ENCODE data around the gene S100A7. TPM values are rescaled to one million over a fixed set of nuclear protein-coding genes. Genes with fewer than 3 reads are reported as not detected.

The S100A7 gene
- total and polyA plus RNA-seq, 9 of the 15 experiments (the other 6 are each of a cell fraction or from before 2014, with no cell fraction given) = not detected

DNA sequence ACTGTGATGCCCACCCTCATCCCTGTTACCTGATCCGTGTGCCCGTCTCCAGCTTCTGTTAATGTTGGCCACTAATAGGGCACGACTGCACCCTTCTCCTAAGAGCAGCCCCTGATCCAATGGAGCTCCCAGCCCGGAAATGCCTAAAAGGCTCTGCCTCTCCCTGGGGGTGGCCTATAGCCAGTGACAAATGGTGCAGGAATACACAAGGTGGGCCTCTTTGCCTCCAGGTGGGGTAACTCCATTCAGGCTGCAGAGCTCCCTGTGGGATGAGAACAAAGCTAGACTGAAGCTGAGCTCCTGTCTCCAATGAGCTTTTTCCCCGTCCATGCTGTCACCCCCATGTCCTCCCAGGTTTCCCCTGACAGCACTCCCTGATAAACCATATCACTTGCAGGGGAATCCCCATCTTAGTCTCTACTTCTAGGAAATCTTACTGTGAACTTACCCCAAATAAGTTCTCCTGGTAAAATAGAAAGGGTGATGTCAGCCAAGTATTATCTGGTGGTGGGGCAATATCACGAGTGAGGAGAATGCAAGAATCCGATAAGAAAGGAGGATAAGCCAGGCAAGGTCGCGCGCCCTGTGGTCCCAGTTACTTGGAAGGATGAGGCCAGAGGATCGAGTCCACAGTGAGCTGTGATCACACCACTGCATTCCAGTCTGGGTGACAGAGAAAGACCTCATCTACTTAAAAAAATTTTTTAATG, 25.6 kb downstream of the S100A7 start (continued):
- TF ChIP-seq, protein P1, sequence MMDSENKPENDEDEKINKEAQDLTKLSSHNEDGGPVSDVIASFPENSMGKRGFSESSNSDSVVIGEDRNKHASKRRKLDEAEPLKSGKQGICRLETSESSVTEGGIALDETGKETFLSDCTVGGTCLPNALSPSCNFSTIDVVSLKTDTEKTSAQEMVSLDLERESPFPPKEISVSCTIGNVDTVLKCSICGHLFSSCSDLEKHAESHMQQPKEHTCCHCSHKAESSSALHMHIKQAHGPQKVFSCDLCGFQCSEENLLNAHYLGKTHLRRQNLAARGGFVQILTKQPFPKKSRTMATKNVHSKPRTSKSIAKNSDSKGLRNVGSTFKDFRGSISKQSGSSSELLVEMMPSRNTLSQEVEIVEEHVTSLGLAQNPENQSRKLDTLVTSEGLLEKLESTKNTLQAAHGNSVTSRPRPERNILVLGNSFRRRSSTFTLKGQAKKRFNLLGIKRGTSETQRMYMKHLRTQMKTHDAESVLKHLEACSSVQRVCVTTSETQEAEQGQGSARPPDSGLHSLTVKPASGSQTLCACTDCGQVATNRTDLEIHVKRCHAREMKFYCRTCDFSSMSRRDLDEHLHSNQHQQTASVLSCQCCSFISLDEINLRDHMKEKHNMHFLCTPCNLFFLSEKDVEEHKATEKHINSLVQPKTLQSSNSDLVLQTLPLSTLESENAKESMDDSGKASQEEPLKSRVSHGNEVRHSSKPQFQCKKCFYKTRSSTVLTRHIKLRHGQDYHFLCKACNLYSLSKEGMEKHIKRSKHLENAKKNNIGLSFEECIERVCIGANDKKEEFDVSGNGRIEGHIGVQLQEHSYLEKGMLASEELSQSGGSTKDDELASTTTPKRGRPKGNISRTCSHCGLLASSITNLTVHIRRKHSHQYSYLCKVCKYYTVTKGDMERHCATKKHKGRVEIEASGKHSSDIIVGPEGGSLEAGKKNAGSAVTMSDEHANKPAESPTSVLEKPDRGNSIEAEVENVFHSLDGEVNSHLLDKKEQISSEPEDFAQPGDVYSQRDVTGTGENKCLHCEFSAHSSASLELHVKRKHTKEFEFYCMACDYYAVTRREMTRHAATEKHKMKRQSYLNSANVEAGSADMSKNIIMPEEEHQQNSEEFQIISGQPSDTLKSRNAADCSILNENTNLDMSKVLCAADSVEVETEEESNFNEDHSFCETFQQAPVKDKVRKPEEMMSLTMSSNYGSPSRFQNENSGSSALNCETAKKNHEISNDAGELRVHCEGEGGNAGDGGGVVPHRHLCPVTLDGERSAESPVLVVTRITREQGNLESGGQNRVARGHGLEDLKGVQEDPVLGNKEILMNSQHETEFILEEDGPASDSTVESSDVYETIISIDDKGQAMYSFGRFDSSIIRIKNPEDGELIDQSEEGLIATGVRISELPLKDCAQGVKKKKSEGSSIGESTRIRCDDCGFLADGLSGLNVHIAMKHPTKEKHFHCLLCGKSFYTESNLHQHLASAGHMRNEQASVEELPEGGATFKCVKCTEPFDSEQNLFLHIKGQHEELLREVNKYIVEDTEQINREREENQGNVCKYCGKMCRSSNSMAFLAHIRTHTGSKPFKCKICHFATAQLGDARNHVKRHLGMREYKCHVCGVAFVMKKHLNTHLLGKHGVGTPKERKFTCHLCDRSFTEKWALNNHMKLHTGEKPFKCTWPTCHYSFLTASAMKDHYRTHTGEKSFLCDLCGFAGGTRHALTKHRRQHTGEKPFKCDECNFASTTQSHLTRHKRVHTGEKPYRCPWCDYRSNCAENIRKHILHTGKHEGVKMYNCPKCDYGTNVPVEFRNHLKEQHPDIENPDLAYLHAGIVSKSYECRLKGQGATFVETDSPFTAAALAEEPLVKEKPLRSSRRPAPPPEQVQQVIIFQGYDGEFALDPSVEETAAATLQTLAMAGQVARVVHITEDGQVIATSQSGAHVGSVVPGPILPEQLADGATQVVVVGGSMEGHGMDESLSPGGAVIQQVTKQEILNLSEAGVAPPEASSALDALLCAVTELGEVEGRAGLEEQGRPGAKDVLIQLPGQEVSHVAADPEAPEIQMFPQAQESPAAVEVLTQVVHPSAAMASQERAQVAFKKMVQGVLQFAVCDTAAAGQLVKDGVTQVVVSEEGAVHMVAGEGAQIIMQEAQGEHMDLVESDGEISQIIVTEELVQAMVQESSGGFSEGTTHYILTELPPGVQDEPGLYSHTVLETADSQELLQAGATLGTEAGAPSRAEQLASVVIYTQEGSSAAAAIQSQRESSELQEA (IDR thresholded peaks at IDR 0.05; ENCODE audit: low read depth) = no peak
- TF ChIP-seq SETDB1 (IDR thresholded peaks at IDR 0.05; ENCODE audit: low read length) (no peak), CBX2 (IDR thresholded peaks at IDR 0.05; ENCODE audit: insufficient read depth, low read length, poor library complexity, severe bottlenecking) (no peak), IRF2 (CRISPR knock-in tag; IDR thresholded peaks at IDR 0.05) (no peak), RAD51 (IDR thresholded peaks at IDR 0.05; ENCODE audit: borderline replicate concordance, low read depth) (no peak), ZNF165 (CRISPR knock-in tag; IDR thresholded peaks at IDR 0.05; ENCODE audit: borderline replicate concordance) (no peak), PRMT5 (CRISPR knock-in tag; IDR thresholded peaks at IDR 0.05) (no peak), SREBF2 (CRISPR knock-in tag; IDR thresholded peaks at IDR 0.05) (no peak), SAFB2 (IDR thresholded peaks at IDR 0.05; ENCODE audit: borderline replicate concordance, low read depth, low read length, severe bottlenecking) (no peak), HDAC8 (tag; IDR thresholded peaks at IDR 0.05) (no peak)
- TF ChIP-seq, protein P2, sequence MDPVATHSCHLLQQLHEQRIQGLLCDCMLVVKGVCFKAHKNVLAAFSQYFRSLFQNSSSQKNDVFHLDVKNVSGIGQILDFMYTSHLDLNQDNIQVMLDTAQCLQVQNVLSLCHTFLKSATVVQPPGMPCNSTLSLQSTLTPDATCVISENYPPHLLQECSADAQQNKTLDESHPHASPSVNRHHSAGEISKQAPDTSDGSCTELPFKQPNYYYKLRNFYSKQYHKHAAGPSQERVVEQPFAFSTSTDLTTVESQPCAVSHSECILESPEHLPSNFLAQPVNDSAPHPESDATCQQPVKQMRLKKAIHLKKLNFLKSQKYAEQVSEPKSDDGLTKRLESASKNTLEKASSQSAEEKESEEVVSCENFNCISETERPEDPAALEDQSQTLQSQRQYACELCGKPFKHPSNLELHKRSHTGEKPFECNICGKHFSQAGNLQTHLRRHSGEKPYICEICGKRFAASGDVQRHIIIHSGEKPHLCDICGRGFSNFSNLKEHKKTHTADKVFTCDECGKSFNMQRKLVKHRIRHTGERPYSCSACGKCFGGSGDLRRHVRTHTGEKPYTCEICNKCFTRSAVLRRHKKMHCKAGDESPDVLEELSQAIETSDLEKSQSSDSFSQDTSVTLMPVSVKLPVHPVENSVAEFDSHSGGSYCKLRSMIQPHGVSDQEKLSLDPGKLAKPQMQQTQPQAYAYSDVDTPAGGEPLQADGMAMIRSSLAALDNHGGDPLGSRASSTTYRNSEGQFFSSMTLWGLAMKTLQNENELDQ (CRISPR knock-in tag; IDR thresholded peaks at IDR 0.05; ENCODE audit: borderline replicate concordance) = no peak

All from K562 (cell line).